HepG2 (cell line): ENCODE results near the gene MRPS7. TPM values are rescaled to one million over a fixed set of nuclear protein-coding genes. Genes with fewer than 3 reads are reported as not detected.

Experiments
- FOSL1 ChIP-seq: sonication (generic); formaldehyde crosslinking; IDR thresholded peaks from 2 replicates; pipeline ENCODE4 v1.9.0; 2021; ENCODE audit warnings: missing genetic modification reagents, borderline replicate concordance
- KLF13 ChIP-seq: sonication (generic); formaldehyde crosslinking; IDR thresholded peaks from 2 replicates; pipeline ENCODE4 v1.4.0; 2020; ENCODE audit warnings: mild to moderate bottlenecking, missing genetic modification reagents
- NFYC ChIP-seq: IDR thresholded peaks from 2 replicates; pipeline ENCODE4 v1.6.1; 2016; ENCODE audit warnings: missing genetic modification reagents, missing compliant biosample characterization
- NPAS2 ChIP-seq: sonication (generic); formaldehyde crosslinking; IDR thresholded peaks from 2 replicates; pipeline ENCODE4 v1.8.0; 2022; ENCODE audit warnings: mild to moderate bottlenecking, missing genetic modification reagents, borderline replicate concordance
- PAWR ChIP-seq: sonication (generic); formaldehyde crosslinking; IDR thresholded peaks from 2 replicates; pipeline ENCODE4 v1.4.0; 2020; ENCODE audit warnings: missing genetic modification reagents, mild to moderate bottlenecking, borderline replicate concordance
- POLR2AphosphoS5 ChIP-seq: IDR thresholded peaks from 2 replicates; pipeline ENCODE4 v1.6.1; 2012; ENCODE audit warnings: low read depth, low read length
- RARG ChIP-seq: sonication (generic); formaldehyde crosslinking; IDR thresholded peaks from 2 replicates; pipeline ENCODE4 v1.4.0; 2020; ENCODE audit warnings: low read depth, mild to moderate bottlenecking, missing genetic modification reagents
- RBAK ChIP-seq: sonication (generic); formaldehyde crosslinking; IDR thresholded peaks from 2 replicates; pipeline ENCODE4 v1.5.1; 2020; ENCODE audit warnings: mild to moderate bottlenecking, missing genetic modification reagents
- RFX3 ChIP-seq: IDR thresholded peaks from 2 replicates; pipeline ENCODE4 v1.6.1; 2016; ENCODE audit warnings: missing biosample characterization, missing genetic modification reagents
- SIN3B ChIP-seq: fragments of 150-350 bp; IDR thresholded peaks from 2 replicates; pipeline ENCODE4 v1.6.1; 2014; ENCODE audit warnings: low read length
- SMYD3 ChIP-seq: sonication (generic); formaldehyde crosslinking; IDR thresholded peaks from 2 replicates; pipeline ENCODE4 v1.8.1; 2023; ENCODE audit warnings: mild to moderate bottlenecking, missing genetic modification reagents
- TCF7 ChIP-seq: sonication (generic); IDR thresholded peaks from 2 replicates; pipeline ENCODE4 v1.6.1; 2016; ENCODE audit warnings: antibody characterized with exemption, low read depth
- TEAD3 ChIP-seq: optimal IDR thresholded peaks from 2 replicates; pipeline ENCODE3; 2016; ENCODE audit warnings: borderline replicate concordance
- ZBTB7A ChIP-seq: sonication (generic); formaldehyde crosslinking; IDR thresholded peaks from 2 replicates; pipeline ENCODE4 v1.8.0; 2022; ENCODE audit warnings: mild to moderate bottlenecking, missing genetic modification reagents
- ZMYM4 ChIP-seq: sonication (generic); formaldehyde crosslinking; IDR thresholded peaks from 2 replicates; pipeline ENCODE4 v1.8.1; 2023; ENCODE audit warnings: mild to moderate bottlenecking, missing genetic modification reagents
- ZNF589 ChIP-seq: sonication (generic); formaldehyde crosslinking; conservative IDR thresholded peaks from 2 replicates; pipeline ENCODE4 v1.8.0; 2022; ENCODE audit warnings: mild to moderate bottlenecking, moderate library complexity, missing genetic modification reagents
- ZNF660 ChIP-seq: sonication (generic); formaldehyde crosslinking; IDR thresholded peaks from 2 replicates; pipeline ENCODE4 v1.5.1; 2020; ENCODE audit warnings: mild to moderate bottlenecking, low read depth, missing genetic modification reagents, borderline replicate concordance
- polyA plus RNA-seq, 8 experiments: library from polyadenylated mRNA; depleted of rRNA in 3 of 8; stranded (reverse) in 7 of 8; unstranded in 1 of 8; fragments of >200 nt; fragmentation: Illumina TruSeq in 4 of 8; extraction: Trizol in 4 of 8; gene quantifications; 2 replicates each; pipeline versions ENCODE4 v1.2.1 to v1.2.3, GENCODE V29; 2011 to 2016; ENCODE audit warnings: low read depth in 4 of 8, missing spikeins in 1 of 8, mixed read lengths in 1 of 8; ENCODE audit not compliant: insufficient read depth in 1 of 8
- total RNA-seq, 5 experiments: library from RNA; depleted of rRNA; stranded (reverse); fragments of >200 nt; fragmentation: Illumina TruSeq; extraction: Trizol; gene quantifications; 2 replicates each; pipeline ENCODE4 v1.2.3, GENCODE V29; 2016; ENCODE audit warnings: low read depth in 1 of 5
- TF ChIP-seq, protein P1 (sequence below): sonication (generic); formaldehyde crosslinking; IDR thresholded peaks from 2 replicates; pipeline ENCODE4 v1.5.1; 2020; ENCODE audit warnings: missing genetic modification reagents, mild to moderate bottlenecking, borderline replicate concordance
- TF ChIP-seq, protein P2 (sequence below): sonication (generic); formaldehyde crosslinking; IDR thresholded peaks from 2 replicates; pipeline ENCODE4 v1.4.0; 2020; ENCODE audit warnings: mild to moderate bottlenecking, low read depth, missing genetic modification reagents
- TF ChIP-seq, protein P3 (sequence below): sonication (generic); formaldehyde crosslinking; IDR thresholded peaks from 2 replicates; pipeline ENCODE4 v1.8.0; 2022; ENCODE audit warnings: mild to moderate bottlenecking, missing genetic modification reagents, moderate library complexity
- TF ChIP-seq, protein P4 (sequence below): sonication (generic); formaldehyde crosslinking; IDR thresholded peaks from 2 replicates; pipeline ENCODE4 v1.9.0; 2021; ENCODE audit warnings: missing genetic modification reagents, borderline replicate concordance
- TF ChIP-seq, protein P5 (sequence below): sonication (generic); formaldehyde crosslinking; IDR thresholded peaks from 2 replicates; pipeline ENCODE4 v1.5.1; 2020; ENCODE audit warnings: missing genetic modification reagents, mild to moderate bottlenecking, borderline replicate concordance

Gene MRPS7
- total and polyA plus RNA-seq, 2 of the 13 experiments (the other 11 are each of a cell fraction or from before 2014, with no cell fraction given): 97.0 to 162 TPM

DNA sequence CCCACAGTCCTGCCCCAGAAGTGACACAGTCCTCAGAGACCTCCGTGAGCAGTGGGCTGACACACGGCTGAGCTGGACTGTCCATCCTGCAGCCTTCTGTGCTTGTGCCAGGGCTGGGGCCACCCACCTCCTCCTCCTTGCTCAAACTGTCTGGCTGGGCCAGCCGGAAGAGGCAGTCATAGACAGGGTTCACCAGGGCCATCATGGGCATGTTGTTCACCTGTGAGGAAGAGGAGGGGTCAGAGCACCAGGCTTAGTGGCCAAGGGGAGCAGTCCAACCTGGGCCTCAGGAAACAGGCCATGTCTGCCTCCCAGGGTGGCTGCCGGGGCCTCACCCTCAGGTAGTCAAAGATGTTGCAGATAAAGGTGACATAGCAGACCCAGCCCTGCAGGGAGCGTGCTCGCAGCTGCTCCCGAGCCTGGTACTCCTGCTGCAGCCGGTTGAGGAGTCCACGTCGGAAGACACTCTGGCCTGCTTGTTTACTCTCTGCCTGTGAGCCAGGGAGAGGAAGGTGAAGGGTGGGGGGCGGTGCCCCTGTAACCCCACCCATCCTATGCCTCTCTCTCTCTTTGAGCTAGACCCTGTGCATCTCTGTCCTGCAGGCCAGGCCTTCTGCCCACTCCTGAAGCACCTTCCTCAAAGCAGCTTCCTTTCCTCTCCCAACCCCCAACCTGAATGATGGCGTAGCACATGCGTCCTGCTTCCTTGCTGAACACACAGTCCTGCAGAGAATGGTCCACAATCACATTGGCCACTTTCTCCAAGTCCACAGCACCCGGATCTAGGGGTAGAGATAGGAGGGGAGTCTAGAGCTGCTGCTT lies 5.9 kb downstream of the MRPS7 start (continued):
- TF ChIP-seq, protein P1, sequence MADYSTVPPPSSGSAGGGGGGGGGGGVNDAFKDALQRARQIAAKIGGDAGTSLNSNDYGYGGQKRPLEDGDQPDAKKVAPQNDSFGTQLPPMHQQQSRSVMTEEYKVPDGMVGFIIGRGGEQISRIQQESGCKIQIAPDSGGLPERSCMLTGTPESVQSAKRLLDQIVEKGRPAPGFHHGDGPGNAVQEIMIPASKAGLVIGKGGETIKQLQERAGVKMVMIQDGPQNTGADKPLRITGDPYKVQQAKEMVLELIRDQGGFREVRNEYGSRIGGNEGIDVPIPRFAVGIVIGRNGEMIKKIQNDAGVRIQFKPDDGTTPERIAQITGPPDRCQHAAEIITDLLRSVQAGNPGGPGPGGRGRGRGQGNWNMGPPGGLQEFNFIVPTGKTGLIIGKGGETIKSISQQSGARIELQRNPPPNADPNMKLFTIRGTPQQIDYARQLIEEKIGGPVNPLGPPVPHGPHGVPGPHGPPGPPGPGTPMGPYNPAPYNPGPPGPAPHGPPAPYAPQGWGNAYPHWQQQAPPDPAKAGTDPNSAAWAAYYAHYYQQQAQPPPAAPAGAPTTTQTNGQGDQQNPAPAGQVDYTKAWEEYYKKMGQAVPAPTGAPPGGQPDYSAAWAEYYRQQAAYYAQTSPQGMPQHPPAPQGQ: peak; percentile 89; the same call in 1 of the 2 replicates
- TF ChIP-seq ZNF660 (CRISPR knock-in tag) (no peak), POLR2AphosphoS5 (peak; percentile 46; the same call in 1 of the 2 replicates), TEAD3 (CRISPR knock-in tag) (peak; percentile 68), TCF7 (no peak), RBAK (CRISPR knock-in tag) (peak; percentile 86), NPAS2 (CRISPR knock-in tag) (no peak), NFYC (CRISPR knock-in tag) (0 out of 2 replicates have a peak, but pooled peaks have one; percentile 36), KLF13 (0 out of 2 replicates have a peak, but pooled peaks have one; percentile 37), FOSL1 (no peak), RARG (CRISPR knock-in tag) (no peak), PAWR (CRISPR knock-in tag) (no peak), ZBTB7A (CRISPR knock-in tag) (peak; percentile 52; the same call in 1 of the 2 replicates), ZNF589 (0 out of 2 replicates have a peak, but pooled peaks have one; percentile 19), SMYD3 (CRISPR knock-in tag) (no peak), SIN3B (0 out of 2 replicates have a peak, but pooled peaks have one; percentile 23), ZMYM4 (CRISPR knock-in tag) (peak; percentile 90), RFX3 (no peak)
- TF ChIP-seq, protein P2, sequence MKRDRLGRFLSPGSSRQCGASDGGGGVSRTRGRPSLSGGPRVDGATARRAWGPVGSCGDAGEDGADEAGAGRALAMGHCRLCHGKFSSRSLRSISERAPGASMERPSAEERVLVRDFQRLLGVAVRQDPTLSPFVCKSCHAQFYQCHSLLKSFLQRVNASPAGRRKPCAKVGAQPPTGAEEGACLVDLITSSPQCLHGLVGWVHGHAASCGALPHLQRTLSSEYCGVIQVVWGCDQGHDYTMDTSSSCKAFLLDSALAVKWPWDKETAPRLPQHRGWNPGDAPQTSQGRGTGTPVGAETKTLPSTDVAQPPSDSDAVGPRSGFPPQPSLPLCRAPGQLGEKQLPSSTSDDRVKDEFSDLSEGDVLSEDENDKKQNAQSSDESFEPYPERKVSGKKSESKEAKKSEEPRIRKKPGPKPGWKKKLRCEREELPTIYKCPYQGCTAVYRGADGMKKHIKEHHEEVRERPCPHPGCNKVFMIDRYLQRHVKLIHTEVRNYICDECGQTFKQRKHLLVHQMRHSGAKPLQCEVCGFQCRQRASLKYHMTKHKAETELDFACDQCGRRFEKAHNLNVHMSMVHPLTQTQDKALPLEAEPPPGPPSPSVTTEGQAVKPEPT (CRISPR knock-in tag): peak; percentile 43; the same call in 1 of the 2 replicates
- TF ChIP-seq, protein P3, sequence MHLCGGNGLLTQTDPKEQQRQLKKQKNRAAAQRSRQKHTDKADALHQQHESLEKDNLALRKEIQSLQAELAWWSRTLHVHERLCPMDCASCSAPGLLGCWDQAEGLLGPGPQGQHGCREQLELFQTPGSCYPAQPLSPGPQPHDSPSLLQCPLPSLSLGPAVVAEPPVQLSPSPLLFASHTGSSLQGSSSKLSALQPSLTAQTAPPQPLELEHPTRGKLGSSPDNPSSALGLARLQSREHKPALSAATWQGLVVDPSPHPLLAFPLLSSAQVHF (CRISPR knock-in tag): no peak
- TF ChIP-seq, protein P4, sequence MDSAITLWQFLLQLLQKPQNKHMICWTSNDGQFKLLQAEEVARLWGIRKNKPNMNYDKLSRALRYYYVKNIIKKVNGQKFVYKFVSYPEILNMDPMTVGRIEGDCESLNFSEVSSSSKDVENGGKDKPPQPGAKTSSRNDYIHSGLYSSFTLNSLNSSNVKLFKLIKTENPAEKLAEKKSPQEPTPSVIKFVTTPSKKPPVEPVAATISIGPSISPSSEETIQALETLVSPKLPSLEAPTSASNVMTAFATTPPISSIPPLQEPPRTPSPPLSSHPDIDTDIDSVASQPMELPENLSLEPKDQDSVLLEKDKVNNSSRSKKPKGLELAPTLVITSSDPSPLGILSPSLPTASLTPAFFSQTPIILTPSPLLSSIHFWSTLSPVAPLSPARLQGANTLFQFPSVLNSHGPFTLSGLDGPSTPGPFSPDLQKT (CRISPR knock-in tag): no peak
- TF ChIP-seq, protein P5, sequence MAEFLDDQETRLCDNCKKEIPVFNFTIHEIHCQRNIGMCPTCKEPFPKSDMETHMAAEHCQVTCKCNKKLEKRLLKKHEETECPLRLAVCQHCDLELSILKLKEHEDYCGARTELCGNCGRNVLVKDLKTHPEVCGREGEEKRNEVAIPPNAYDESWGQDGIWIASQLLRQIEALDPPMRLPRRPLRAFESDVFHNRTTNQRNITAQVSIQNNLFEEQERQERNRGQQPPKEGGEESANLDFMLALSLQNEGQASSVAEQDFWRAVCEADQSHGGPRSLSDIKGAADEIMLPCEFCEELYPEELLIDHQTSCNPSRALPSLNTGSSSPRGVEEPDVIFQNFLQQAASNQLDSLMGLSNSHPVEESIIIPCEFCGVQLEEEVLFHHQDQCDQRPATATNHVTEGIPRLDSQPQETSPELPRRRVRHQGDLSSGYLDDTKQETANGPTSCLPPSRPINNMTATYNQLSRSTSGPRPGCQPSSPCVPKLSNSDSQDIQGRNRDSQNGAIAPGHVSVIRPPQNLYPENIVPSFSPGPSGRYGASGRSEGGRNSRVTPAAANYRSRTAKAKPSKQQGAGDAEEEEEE: no peak; the same call in 1 of the 2 replicates
